GM18502 (cell line): ENCODE data around the gene KCTD13.
A peak's percentile ranks its signal among the peaks of the same experiment; 100 is the strongest.
"Not testable (repeated sequence)": the region's sequence is repeated elsewhere in the genome, so short reads cannot be mapped to it uniquely, and the experiment has no call there.

Source experiments
- ATAC-seq: cut with Tn5 transposase; IDR thresholded peaks from one replicate; pipeline ENCODE4 v1.9.1; 2021; ENCODE audit warnings: mild to moderate bottlenecking; ENCODE audit not compliant: unreplicated experiment, poor library complexity

KCTD13 gene, protein sequence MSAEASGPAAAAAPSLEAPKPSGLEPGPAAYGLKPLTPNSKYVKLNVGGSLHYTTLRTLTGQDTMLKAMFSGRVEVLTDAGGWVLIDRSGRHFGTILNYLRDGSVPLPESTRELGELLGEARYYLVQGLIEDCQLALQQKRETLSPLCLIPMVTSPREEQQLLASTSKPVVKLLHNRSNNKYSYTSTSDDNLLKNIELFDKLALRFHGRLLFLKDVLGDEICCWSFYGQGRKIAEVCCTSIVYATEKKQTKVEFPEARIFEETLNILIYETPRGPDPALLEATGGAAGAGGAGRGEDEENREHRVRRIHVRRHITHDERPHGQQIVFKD

GRCh38 chr16:29925781-29926710 is at the start of gene KCTD13:
KCTD13 (minus strand) TSS chr16:29926226; CDS start chr16:29926033, 193 bp downstream.
- ATAC-seq = peak; percentile 91

DNA sequence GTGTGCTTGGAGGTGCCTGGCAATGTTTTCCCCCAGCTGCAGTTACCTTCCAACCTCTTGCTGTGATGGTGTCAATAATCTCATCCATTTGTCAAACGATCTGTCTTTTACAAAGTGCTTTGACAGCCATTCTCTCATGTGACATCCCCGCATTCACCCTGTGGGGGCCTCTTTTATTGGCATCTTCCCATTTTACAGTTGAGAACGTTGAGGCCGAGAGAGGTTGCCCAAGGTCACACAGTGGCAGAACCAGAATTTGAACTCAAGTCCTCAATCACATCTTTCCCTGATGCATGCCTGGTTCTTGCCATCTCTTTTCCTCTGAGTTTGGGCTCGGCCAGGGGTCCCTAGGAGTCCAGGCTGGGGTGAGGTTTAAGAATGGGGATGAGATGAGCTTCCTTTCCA is 49.1 kb upstream of the KCTD13 start:
- no peak for ATAC-seq

- no peak for ATAC-seq
These were observed 48.5 kb upstream of the KCTD13 start for GRCh38 chr16:29974291-29975133.

DNA sequence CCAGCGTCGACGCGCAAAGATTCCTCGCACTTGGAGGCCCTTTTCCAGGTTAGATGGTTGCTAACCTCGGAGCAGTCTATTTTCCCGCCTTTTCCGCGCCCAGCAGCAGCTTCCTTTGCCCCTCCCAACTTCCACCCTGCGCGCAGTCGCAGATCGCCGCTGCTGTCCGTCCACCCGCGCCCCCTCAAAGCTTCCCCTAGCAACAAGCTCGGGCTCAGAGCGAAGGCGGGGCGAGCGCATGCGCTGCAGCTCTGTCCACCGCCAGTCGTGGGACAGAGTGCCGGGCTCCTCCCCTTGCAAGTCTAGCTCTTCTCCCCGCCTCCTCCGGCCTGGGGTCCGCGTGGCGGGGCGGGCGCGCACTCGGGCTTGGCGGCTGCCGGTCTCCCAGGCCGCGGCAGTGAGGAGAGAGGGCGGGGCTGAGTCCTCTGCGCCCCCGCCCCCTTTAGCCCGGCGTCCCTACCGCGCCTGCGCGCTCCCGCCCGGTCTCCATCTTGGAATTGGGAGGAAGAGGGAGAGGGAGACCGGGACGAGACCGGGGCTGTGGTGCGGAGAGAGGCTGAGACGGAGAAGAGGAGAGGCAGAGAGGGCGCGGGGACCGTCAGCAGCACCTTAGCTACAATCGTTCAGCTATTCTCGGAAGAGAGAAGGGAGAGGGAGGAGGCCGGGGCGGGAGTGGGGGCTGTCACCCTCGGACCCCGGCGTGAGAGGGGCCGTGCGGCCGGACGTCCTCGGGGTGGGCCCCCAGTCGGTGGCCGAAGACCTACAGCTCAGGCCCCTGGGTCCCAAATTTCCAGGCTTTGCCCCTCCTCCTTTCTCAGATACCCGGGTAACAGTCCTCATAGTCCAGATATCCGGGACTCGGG is 47.6 kb upstream of the KCTD13 start, which contains the start of gene TAOK2:
Gene TAOK2 (plus strand): TSS at position 485 of the 863 bp plus-strand sequence. CDS start 3,905 bp downstream, outside the sequence.
- peak; percentile 95 for ATAC-seq

- no peak for ATAC-seq
These were observed 47.0 kb upstream of the KCTD13 start for GRCh38 chr16:29972992-29973383.

DNA sequence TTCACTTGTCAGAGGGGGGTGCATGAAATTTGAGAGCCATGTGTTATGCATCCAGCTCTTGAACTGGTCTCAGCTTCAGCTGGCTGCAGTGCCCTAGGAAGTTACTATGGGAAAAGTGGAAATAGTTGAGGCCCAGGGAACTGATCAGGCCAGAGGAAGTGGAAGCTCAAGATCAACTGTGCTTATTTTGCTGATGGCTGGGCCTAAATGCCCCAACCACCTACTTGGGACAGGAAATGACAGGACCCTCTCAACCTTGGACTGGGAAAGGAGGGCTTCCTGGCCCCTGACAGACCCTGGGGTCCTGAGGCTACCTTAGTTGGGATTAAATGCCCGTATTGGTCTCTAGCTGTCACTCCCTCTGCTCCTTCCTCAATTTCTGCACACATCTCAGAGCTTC is 46.5 kb upstream of the KCTD13 start:
- no peak for ATAC-seq

DNA sequence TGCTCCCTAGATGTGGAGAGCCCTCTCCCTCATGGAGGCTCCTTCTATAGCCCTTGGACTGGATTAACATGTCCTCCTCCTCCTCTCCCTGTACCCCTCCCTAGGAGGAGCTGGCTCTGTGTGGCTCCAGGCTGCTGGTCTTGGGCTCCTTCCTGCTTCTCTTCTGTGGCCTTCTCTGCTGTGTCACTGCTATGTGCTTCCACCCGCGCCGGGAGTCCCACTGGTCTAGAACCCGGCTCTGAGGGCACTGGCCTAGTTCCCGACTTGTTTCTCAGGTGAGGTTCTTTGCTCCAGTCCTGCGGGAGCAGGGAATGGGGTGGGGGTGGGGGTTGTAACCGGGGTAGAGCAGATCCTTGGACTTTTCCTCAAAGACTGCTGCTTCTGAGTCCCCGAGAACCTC is 45.3 kb upstream of the KCTD13 start:
- ATAC-seq = no peak

- ATAC-seq = no peak
These were observed 42.2 kb upstream of the KCTD13 start for GRCh38 chr16:29968205-29968604.

DNA sequence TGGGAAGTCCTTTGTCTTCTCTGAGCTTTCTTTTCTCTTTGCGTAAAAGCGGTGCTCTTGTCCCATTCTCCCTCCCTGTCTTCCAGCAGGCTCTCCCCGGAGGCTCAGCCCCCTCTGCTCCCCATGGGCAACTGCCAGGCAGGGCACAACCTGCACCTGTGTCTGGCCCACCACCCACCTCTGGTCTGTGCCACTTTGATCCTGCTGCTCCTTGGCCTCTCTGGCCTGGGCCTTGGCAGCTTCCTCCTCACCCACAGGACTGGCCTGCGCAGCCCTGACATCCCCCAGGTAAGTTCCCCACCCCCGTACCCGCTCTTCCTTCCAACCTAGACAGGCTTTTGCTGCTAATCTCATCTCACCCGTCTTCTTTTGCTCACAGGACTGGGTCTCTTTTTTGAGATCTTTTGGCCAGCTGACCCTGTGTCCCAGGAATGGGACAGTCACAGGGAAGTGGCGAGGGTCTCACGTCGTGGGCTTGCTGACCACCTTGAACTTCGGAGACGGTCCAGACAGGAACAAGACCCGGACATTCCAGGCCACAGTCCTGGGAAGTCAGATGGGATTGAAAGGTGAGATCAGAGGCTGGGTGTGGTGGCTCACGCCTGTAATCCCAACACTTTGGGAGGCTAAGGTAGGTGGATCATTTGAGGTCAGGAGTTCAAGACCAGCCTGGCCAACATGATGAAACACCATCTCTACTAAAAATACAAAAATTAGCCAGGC is 37.2 kb upstream of the KCTD13 start:
- ATAC-seq = no peak

GRCh38 chr16:29962344-29962994 is 36.4 kb upstream of the KCTD13 start:
- no peak for ATAC-seq

GRCh38 chr16:29961479-29962343 is 35.7 kb upstream of the KCTD13 start, which contains the start of gene TMEM219:
TMEM219 (plus strand) TSS chr16:29962079; CDS start chr16:29963144, 1,065 bp downstream.
- peak; percentile 88 for ATAC-seq

DNA sequence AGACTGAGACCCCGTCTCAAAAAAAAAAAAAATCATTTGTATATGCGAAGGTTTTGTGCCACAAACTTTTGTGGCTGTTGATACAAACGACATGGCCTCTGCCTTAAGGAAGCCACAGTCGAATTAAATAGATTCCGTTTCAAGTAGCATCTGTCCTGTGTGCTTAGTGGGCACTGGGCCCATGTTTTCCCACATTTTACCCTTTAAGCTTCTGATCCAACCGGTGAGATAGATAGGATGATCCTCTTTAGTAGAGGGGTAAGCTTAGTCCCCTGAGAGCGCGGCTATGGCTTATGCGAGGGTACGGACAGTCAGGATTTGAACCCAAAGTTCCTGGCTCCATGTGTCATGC is 35.1 kb upstream of the KCTD13 start:
- ATAC-seq = no peak

- not testable (repeated sequence) for ATAC-seq
These were observed 33.8 kb upstream of the KCTD13 start for GRCh38 chr16:29959821-29960220.

GRCh38 chr16:29959293-29959692 is 33.3 kb upstream of the KCTD13 start:
- no peak for ATAC-seq

GRCh38 chr16:29958756-29959155 is 32.7 kb upstream of the KCTD13 start:
- ATAC-seq = no peak

GRCh38 chr16:29951625-29952365 is 25.8 kb upstream of the KCTD13 start:
- no peak for ATAC-seq
